ENCODE measurements around the gene AGAP3.

The AGAP3 gene

GRCh38 chr7:151124899-151125399 lies 38.7 kb downstream of the AGAP3 start:
- no peak for DNase-seq

GRCh38 chr7:151125470-151125845 lies 39.2 kb downstream of the AGAP3 start:
- DNase-seq: no peak

GRCh38 chr7:151125846-151126481 lies 39.7 kb downstream of the AGAP3 start:
- no peak for DNase-seq

- no peak for DNase-seq
Observed at GRCh38 chr7:151126491-151127137, 40.3 kb downstream of the AGAP3 start.

- no peak for DNase-seq
Observed at GRCh38 chr7:151128144-151128543, 41.9 kb downstream of the AGAP3 start.

- no peak for DNase-seq
Observed at GRCh38 chr7:151128716-151129115, 42.4 kb downstream of the AGAP3 start.

GRCh38 chr7:151129117-151129959 lies 43.1 kb downstream of the AGAP3 start:
- no peak for DNase-seq

- DNase-seq: no peak
Observed at GRCh38 chr7:151129960-151130591, 43.8 kb downstream of the AGAP3 start.

GRCh38 chr7:151130741-151131157 lies 44.5 kb downstream of the AGAP3 start:
- DNase-seq: no peak

- DNase-seq: no peak
Observed at GRCh38 chr7:151131224-151131591, 44.9 kb downstream of the AGAP3 start.

- DNase-seq: no peak
Observed at GRCh38 chr7:151131592-151132293, 45.5 kb downstream of the AGAP3 start.

- no peak for DNase-seq
Observed at GRCh38 chr7:151132461-151133205, 46.4 kb downstream of the AGAP3 start.

GRCh38 chr7:151133266-151133985 lies 47.2 kb downstream of the AGAP3 start:
- no peak for DNase-seq

- no peak for DNase-seq
Observed at GRCh38 chr7:151133986-151134742, 47.9 kb downstream of the AGAP3 start.

- DNase-seq: no peak
Observed at GRCh38 chr7:151134743-151135524, 48.7 kb downstream of the AGAP3 start.

- DNase-seq: no peak
Observed at GRCh38 chr7:151135525-151135845, 49.2 kb downstream of the AGAP3 start.

- no peak for DNase-seq
Observed at GRCh38 chr7:151135866-151136843, 49.9 kb downstream of the AGAP3 start.

GRCh38 chr7:151137076-151137675 lies 50.9 kb downstream of the AGAP3 start:
- DNase-seq: no peak
